ENCODE measurements around the gene EXOC8. TPM values are rescaled to one million over a fixed set of nuclear protein-coding genes. Genes with fewer than 3 reads are reported as not detected.

EXOC8 gene
- total and polyA plus RNA-seq, 12 donors: 2.4 to 21.1 (median 14.1) TPM

DNA sequence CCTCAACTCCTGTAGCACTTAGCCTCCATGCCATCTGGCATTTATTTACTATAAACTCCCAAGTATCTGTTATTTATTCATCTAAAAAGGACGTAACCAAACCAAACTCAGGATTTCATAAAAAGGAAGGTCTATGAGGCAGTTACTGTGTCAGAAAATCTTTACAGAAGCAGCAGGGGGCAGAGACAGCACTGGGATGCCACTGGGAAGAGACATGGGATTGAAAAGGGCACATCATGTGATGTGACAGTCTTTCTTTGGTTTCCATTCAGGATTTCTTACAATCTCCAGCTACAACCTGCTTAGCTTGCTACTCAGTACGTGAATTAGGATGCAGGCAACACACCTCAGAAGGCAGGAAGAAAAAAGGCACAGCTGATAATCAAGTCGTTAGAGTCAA lies 31.6 kb upstream of the EXOC8 start:
- Histone ChIP-seq H3K27me3 (no peaks in the 10 kb centered on the region), H3K9me3 (replicated peaks in 1 of 3) (no peaks in the 10 kb centered on the region), H3K4me1 (replicated peaks in 1 of 2) (no peaks in the 10 kb centered on the region), H3K36me3 (replicated peaks in 1 of 2) (peaks cover 0 to 7% of the 10 kb centered on the region in 2 donors), H3K4me3 (no peak overlapping the region), H3K27ac (no peak overlapping the region)
- TF ChIP-seq, protein P1, sequence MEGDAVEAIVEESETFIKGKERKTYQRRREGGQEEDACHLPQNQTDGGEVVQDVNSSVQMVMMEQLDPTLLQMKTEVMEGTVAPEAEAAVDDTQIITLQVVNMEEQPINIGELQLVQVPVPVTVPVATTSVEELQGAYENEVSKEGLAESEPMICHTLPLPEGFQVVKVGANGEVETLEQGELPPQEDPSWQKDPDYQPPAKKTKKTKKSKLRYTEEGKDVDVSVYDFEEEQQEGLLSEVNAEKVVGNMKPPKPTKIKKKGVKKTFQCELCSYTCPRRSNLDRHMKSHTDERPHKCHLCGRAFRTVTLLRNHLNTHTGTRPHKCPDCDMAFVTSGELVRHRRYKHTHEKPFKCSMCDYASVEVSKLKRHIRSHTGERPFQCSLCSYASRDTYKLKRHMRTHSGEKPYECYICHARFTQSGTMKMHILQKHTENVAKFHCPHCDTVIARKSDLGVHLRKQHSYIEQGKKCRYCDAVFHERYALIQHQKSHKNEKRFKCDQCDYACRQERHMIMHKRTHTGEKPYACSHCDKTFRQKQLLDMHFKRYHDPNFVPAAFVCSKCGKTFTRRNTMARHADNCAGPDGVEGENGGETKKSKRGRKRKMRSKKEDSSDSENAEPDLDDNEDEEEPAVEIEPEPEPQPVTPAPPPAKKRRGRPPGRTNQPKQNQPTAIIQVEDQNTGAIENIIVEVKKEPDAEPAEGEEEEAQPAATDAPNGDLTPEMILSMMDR (IDR thresholded peaks at IDR 0.05): no peak
- no peak for TF ChIP-seq POLR2A (IDR thresholded peaks at IDR 0.05)
- intact Hi-C loops (cut with DNase I): loop anchor here in 1 of 2 donors (10.0 kb wide), 1 partner anchor 56 kb away; the partner anchor contains the start of gene EGLN1
- no peak for DNase-seq
- 83 to 94% (median 86%) methylated on average over 3 of the region's 3 CpGs for WGBS, 4 donors

DNA sequence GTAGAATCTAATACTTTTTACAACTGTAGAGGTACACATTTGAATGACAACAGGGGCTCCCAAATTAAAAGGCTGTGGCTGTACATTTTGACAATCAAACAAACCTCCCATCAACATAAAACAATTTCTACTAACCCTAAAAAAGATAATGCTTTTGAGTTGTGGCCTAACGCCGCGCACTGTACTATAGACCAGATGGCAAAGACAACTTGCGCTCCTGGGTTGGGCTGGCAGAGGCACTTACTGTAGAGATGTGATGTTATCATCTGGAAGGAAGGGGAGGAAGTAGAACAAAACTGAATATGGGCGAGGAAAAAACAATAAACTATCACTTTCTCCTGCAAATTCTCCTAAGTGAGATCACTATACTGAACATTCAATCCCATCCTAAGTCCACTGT lies 26.5 kb upstream of the EXOC8 start:
- DNase-seq: no peak
- WGBS, 4 donors: 92 to 96% (median 94%) methylated on average over 5 of the region's 5 CpGs
- H3K4me3 ChIP-seq: no peak overlapping the region
- H3K36me3 ChIP-seq (replicated peaks in 1 of 2): peaks cover 0 to 7% of the 10 kb centered on the region in 2 donors
- no peaks in the 10 kb centered on the region for H3K9me3 ChIP-seq (replicated peaks in 1 of 3)
- intact Hi-C loops (cut with DNase I): loop anchor here (5.0 to 10.0 kb wide), 2 partner anchors 58 to 61 kb away; partner anchors contain the start of gene EGLN1 (in 2 of the 2)
- H3K4me1 ChIP-seq (replicated peaks in 1 of 2): no peaks in the 10 kb centered on the region
- H3K27me3 ChIP-seq: no peaks in the 10 kb centered on the region
- TF ChIP-seq, protein P1 (IDR thresholded peaks at IDR 0.05): no peak
- TF ChIP-seq POLR2A (IDR thresholded peaks at IDR 0.05): no peak
- no peak overlapping the region for H3K27ac ChIP-seq

DNA sequence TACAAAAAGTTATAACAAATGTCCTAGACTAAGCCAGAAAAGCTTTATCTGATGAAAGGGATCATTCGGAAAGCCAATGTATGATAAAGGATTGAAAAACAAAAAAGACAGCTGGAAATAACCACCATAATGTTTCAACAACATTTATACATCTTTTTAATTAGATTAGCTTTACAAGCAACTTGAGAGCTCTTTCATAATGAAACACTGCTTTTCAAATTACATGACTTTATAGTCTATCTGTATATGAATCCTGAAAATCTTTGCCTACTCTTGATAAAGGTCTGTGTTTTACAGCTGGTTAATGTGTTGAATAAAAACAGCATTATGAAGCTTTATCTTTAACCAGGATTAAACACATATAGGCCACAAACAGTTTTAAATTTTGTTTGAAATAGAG lies 26.0 kb upstream of the EXOC8 start:
- WGBS, 4 donors: 49 to 72% (median 67%) methylated on average over 1 of the region's 1 CpG
- no peaks in the 10 kb centered on the region for H3K9me3 ChIP-seq (replicated peaks in 1 of 3)
- H3K4me1 ChIP-seq (replicated peaks in 1 of 2): no peaks in the 10 kb centered on the region
- no peak overlapping the region for H3K4me3 ChIP-seq
- DNase-seq: no peak
- H3K27me3 ChIP-seq: no peaks in the 10 kb centered on the region
- peaks cover 0 to 7% of the 10 kb centered on the region in 2 donors for H3K36me3 ChIP-seq (replicated peaks in 1 of 2)
- TF ChIP-seq, protein P1 (IDR thresholded peaks at IDR 0.05): no peak
- TF ChIP-seq POLR2A (IDR thresholded peaks at IDR 0.05): no peak
- intact Hi-C loops (cut with DNase I): loop anchor here (5.0 to 10.0 kb wide), 2 partner anchors 59 to 61 kb away; partner anchors contain the start of gene EGLN1 (in 2 of the 2)
- H3K27ac ChIP-seq: no peak overlapping the region

DNA sequence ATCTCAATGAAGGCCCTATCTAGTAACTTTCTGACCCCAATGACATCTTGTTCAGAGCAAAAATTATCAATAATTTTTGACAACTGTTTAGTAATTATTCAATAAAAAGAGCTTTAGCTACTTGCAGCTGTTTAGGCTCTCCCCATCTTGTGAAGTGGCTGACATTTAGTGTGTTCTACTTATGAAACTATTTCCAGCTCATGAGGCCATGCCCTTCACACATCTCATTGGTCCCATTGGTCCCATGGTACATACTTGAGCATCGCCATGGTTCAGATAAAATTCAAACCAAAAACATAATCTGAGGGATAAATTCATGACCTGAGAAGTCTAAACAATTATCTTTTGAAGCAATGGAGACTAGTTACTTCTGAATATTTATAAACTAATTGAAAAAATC lies 24.7 kb upstream of the EXOC8 start:
- DNase-seq: no peak
- no peak overlapping the region for H3K4me3 ChIP-seq
- no peaks in the 10 kb centered on the region for H3K9me3 ChIP-seq (replicated peaks in 1 of 3)
- H3K4me1 ChIP-seq (replicated peaks in 1 of 2): peaks cover 0 to 10% of the 10 kb centered on the region in 2 donors
- H3K27me3 ChIP-seq: no peaks in the 10 kb centered on the region
- no peak overlapping the region for H3K27ac ChIP-seq
- TF ChIP-seq POLR2A (IDR thresholded peaks at IDR 0.05): no peak
- TF ChIP-seq, protein P1 (IDR thresholded peaks at IDR 0.05): no peak
- intact Hi-C loops (cut with DNase I): loop anchor here (5.0 to 10.0 kb wide), 2 partner anchors 60 to 62 kb away; partner anchors contain the start of gene EGLN1 (in 2 of the 2)
- peaks cover 0 to 1% of the 10 kb centered on the region in 2 donors for H3K36me3 ChIP-seq (replicated peaks in 1 of 2)
- 76 to 97% (median 92%) methylated on average over 1 of the region's 1 CpG for WGBS, 4 donors
